Mesothelial cell of epicardium (in vitro differentiated cells): ENCODE data around the gene CHST15. TPM values are rescaled to one million over a fixed set of nuclear protein-coding genes. Genes with fewer than 3 reads are reported as not detected.

Source experiments
- DNase-seq, 2 experiments: peaks; one replicate each; pipeline ENCODE4 v3.0.0; 2021; ENCODE audit warnings: low spot score in 2 of 2; ENCODE audit not compliant: unreplicated experiment in 2 of 2
- H3K27ac Mint-ChIP-seq: 2 replicates; pipeline ENCODE4 v1.8.0; 2021; ENCODE audit warnings: mixed read lengths
- H3K27me3 Mint-ChIP-seq: 2 replicates; pipeline ENCODE4 v1.8.0; 2021; ENCODE audit warnings: low read depth, mixed read lengths
- H3K36me3 Mint-ChIP-seq: 2 replicates; pipeline ENCODE4 v1.8.0; 2021; ENCODE audit warnings: mixed read lengths
- H3K4me1 Mint-ChIP-seq: 2 replicates; pipeline ENCODE4 v1.8.0; 2021; ENCODE audit warnings: mixed read lengths
- H3K4me3 Mint-ChIP-seq: 2 replicates; pipeline ENCODE4 v1.8.0; 2021; ENCODE audit warnings: mild to moderate bottlenecking, moderate library complexity, mixed read lengths
- H3K9me3 Mint-ChIP-seq: 2 replicates; pipeline ENCODE4 v1.8.0; 2021; ENCODE audit warnings: mixed read lengths
- CTCF ChIP-seq: fragments of 200-600 bp; sonication (generic); IDR thresholded peaks from one replicate; pipeline ENCODE4 v1.5.0; 2021; ENCODE audit warnings: antibody characterized with exemption; ENCODE audit not compliant: unreplicated experiment
- total RNA-seq: library from RNA; stranded (reverse); gene quantifications from 3 replicates; pipeline ENCODE4 v1.2.1, GENCODE V29; 2021

The CHST15 gene
- total RNA-seq, 1 donor from 2014 or later, result 39.4 TPM

DNA sequence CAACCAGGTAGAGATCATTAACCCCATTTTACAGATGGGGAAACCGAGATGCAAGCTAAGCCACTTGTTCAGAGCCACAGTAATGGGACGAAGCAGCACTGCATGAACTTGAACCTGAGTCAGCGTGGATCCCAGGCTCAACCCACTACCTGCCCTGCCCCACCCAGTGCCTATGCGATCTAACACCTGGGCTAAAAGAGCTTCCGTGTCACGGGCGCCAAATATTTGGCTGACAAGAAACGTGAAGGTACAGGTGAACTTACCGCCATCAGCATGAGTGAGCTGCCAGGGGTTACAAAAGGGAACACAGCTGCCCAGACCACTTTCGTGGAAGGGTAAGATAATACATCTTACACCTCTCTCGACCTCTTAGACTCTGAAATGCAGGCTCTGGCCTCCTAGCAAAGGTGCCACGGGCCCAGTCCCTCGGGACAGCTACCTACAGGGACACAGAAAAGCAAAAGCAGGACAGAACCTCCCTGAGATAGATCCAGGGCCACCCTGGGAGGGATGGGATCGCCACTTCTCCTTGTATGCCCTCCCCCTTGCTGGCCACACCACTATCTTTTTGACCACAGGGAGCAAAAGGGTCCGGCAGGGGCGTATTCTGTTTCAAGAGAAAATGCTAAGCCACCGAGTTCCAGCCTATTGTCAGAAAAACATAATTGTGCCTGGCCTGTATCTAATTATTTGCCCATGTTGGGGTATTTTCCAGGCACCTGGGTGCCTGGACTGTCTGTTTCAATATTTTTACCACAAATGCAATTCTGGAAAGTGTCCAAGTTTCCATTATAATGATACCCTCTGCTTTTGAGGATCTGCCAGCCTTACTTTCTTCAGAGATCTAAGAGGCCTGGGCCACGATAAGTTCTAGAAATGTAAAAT lies 6.4 kb downstream of the CHST15 start:
- H3K9me3 Mint-ChIP-seq, result no peaks in the 10 kb centered on the region
- peaks cover 16% of the 10 kb centered on the region for H3K27me3 Mint-ChIP-seq
- no peak overlapping the region for H3K4me3 Mint-ChIP-seq
- no peak for TF ChIP-seq CTCF
- peaks cover 26% of the 10 kb centered on the region for H3K4me1 Mint-ChIP-seq
- no peak overlapping the region for H3K27ac Mint-ChIP-seq
- peaks cover 8% of the 10 kb centered on the region for H3K36me3 Mint-ChIP-seq
- no peak for DNase-seq

GRCh38 chr10:124086097-124086710 lies 7.2 kb downstream of the CHST15 start:
- H3K36me3 Mint-ChIP-seq, result peaks cover 8% of the 10 kb centered on the region
- peaks cover 29% of the 10 kb centered on the region for H3K4me1 Mint-ChIP-seq
- no peak overlapping the region for H3K27ac Mint-ChIP-seq
- no peak overlapping the region for H3K4me3 Mint-ChIP-seq
- peaks cover 11% of the 10 kb centered on the region for H3K27me3 Mint-ChIP-seq
- no peaks in the 10 kb centered on the region for H3K9me3 Mint-ChIP-seq
- DNase-seq, result no peak
- no peak for TF ChIP-seq CTCF

GRCh38 chr10:124085680-124086079 lies 7.7 kb downstream of the CHST15 start:
- H3K9me3 Mint-ChIP-seq, result no peaks in the 10 kb centered on the region
- no peak overlapping the region for H3K4me3 Mint-ChIP-seq
- no peak overlapping the region for H3K27ac Mint-ChIP-seq
- peaks cover 8% of the 10 kb centered on the region for H3K36me3 Mint-ChIP-seq
- H3K27me3 Mint-ChIP-seq, result peaks cover 5% of the 10 kb centered on the region
- H3K4me1 Mint-ChIP-seq, result peaks cover 29% of the 10 kb centered on the region
- no peak for TF ChIP-seq CTCF
- DNase-seq, result no peak

GRCh38 chr10:124084708-124085107 lies 8.7 kb downstream of the CHST15 start:
- H3K4me1 Mint-ChIP-seq, result peaks cover 20% of the 10 kb centered on the region
- no peaks in the 10 kb centered on the region for H3K27me3 Mint-ChIP-seq
- H3K27ac Mint-ChIP-seq, result no peak overlapping the region
- H3K36me3 Mint-ChIP-seq, result peaks cover 8% of the 10 kb centered on the region
- H3K4me3 Mint-ChIP-seq, result no peak overlapping the region
- H3K9me3 Mint-ChIP-seq, result no peaks in the 10 kb centered on the region
- DNase-seq, result no peak
- no peak for TF ChIP-seq CTCF

DNA sequence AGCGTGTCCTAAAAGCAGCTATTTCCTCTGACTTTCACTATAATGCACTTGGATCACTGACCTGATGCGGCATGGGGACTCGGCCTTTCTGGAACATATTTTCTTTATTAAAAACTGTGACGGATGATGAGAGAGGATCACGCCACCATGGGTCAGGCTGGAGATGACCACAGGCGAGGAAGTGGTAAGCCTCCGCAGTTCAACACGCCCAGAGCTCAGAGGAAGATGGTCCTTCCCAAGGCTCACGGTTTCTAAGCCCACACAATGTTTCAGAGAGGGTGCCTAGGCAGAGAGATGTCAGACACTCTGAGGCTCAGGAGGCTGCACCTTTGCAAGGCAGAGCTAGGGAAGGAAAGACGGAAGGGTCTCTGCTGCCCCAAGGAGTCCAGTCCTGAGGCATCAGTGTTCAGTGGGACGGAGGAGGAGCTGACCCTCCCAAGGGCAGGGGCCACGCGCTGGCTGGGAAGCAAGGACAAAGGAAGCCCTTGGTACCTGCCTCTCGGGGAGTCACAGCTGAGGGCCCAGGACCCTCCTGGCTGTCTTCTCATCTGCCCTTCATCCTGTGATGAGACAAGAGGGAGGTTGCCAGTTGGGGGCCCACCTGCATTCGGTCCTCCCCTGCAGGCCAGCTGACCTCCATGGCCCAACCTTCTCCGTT lies 9.5 kb downstream of the CHST15 start:
- Mint-ChIP-seq H3K4me3 (no peak overlapping the region), H3K27ac (no peak overlapping the region), H3K9me3 (no peaks in the 10 kb centered on the region), H3K36me3 (peaks cover 8% of the 10 kb centered on the region), H3K27me3 (no peaks in the 10 kb centered on the region), H3K4me1 (peaks cover 19% of the 10 kb centered on the region)
- no peak for DNase-seq
- TF ChIP-seq CTCF, result no peak
